NCI-H524 (cell line): Measurements from ENCODE around the gene ACACB.

Source experiments
- DNase-seq, 2 experiments: peaks; one replicate each; lab custom pipeline; 2025; lab: John Stamatoyannopoulos, UW

Gene ACACB

GRCh38 chr12:109255377-109255776, 139.0 kb downstream of the ACACB start:
- DNase-seq = peak; percentile 22 to 53

- DNase-seq = no peak
Measured at GRCh38 chr12:109256011-109256410, 139.6 kb downstream of the ACACB start.

GRCh38 chr12:109258201-109258600, 141.8 kb downstream of the ACACB start:
- no peak for DNase-seq

- DNase-seq = no peak
Measured at GRCh38 chr12:109258607-109259544, 142.5 kb downstream of the ACACB start.

GRCh38 chr12:109259545-109259895, 143.1 kb downstream of the ACACB start:
- DNase-seq = no peak

- no peak for DNase-seq
Measured at GRCh38 chr12:109261087-109261486, 144.7 kb downstream of the ACACB start.

GRCh38 chr12:109261939-109262338, 145.6 kb downstream of the ACACB start:
- DNase-seq = no peak

- no peak for DNase-seq
Measured at GRCh38 chr12:109263439-109263838, 147.1 kb downstream of the ACACB start.

GRCh38 chr12:109264095-109264942, 147.9 kb downstream of the ACACB start:
- peak; percentile 61 to 68 for DNase-seq

- no peak for DNase-seq
Measured at GRCh38 chr12:109264943-109265650, 148.7 kb downstream of the ACACB start.

- no peak for DNase-seq
Measured at GRCh38 chr12:109266106-109266879, 149.9 kb downstream of the ACACB start.

- DNase-seq = no peak
Measured at GRCh38 chr12:109267361-109267760, 151.0 kb downstream of the ACACB start.

- DNase-seq = no peak
Measured at GRCh38 chr12:109268896-109269295, 152.5 kb downstream of the ACACB start.

GRCh38 chr12:109269428-109269827, 153.0 kb downstream of the ACACB start:
- no peak for DNase-seq

- no peak for DNase-seq
Measured at GRCh38 chr12:109270494-109270893, 154.1 kb downstream of the ACACB start.

- no peak for DNase-seq
Measured at GRCh38 chr12:109271418-109271817, 155.0 kb downstream of the ACACB start.

- DNase-seq = peak; percentile 74 to 83
Measured at GRCh38 chr12:109273354-109273753, 157.0 kb downstream of the ACACB start.

- no peak for DNase-seq
Measured at GRCh38 chr12:109274381-109274780, 158.0 kb downstream of the ACACB start.

GRCh38 chr12:109275173-109275572, 158.8 kb downstream of the ACACB start:
- DNase-seq = no peak

GRCh38 chr12:109276160-109276559, 159.8 kb downstream of the ACACB start:
- DNase-seq = no peak

GRCh38 chr12:109277255-109277898, 161.0 kb downstream of the ACACB start:
- no peak for DNase-seq
